ENCODE data around the gene TCERG1L. TPM values are rescaled to one million over a fixed set of nuclear protein-coding genes. Genes with fewer than 3 reads are reported as not detected.

The TCERG1L gene
- total RNA-seq, 2 donors from 2014 or later = 1.6 to 4.5 TPM

- Histone ChIP-seq H3K4me1 (ENCODE audit: control insufficient read depth, insufficient read depth, low read length) (no peaks in the 10 kb centered on the region), H3K4me3 (ENCODE audit: low read length) (no peak overlapping the region), H3K27ac (ENCODE audit: low read depth, low read length) (no peak overlapping the region), H3K9ac (ENCODE audit: extremely low read depth, low read length, poor library complexity, severe bottlenecking) (no peak overlapping the region), H3K9me3 (ENCODE audit: control insufficient read depth, low read length) (no peaks in the 10 kb centered on the region), H3K36me3 (ENCODE audit: control insufficient read depth, insufficient read depth, low read length) (no peaks in the 10 kb centered on the region), H3K27me3 (ENCODE audit: control insufficient read depth, insufficient read depth, low read length, poor library complexity, severe bottlenecking) (no peaks in the 10 kb centered on the region)
- Mint-ChIP-seq H3K27me3 (ENCODE audit: insufficient read depth) (peaks cover 3% of the 10 kb centered on the region), H3K9me3 (no peaks in the 10 kb centered on the region), H3K4me3 (no peak overlapping the region), H3K27ac (no peak overlapping the region), H3K36me3 (ENCODE audit: low read depth) (no peaks in the 10 kb centered on the region), H3K4me1 (no peaks in the 10 kb centered on the region)
- DNase-seq = no peak
- TF ChIP-seq, protein P1, sequence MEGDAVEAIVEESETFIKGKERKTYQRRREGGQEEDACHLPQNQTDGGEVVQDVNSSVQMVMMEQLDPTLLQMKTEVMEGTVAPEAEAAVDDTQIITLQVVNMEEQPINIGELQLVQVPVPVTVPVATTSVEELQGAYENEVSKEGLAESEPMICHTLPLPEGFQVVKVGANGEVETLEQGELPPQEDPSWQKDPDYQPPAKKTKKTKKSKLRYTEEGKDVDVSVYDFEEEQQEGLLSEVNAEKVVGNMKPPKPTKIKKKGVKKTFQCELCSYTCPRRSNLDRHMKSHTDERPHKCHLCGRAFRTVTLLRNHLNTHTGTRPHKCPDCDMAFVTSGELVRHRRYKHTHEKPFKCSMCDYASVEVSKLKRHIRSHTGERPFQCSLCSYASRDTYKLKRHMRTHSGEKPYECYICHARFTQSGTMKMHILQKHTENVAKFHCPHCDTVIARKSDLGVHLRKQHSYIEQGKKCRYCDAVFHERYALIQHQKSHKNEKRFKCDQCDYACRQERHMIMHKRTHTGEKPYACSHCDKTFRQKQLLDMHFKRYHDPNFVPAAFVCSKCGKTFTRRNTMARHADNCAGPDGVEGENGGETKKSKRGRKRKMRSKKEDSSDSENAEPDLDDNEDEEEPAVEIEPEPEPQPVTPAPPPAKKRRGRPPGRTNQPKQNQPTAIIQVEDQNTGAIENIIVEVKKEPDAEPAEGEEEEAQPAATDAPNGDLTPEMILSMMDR (conservative IDR thresholded peaks at IDR 0.05) = no peak
- WGBS, 2 experiments (ENCODE audit: insufficient coverage in 1 of 2, insufficient read length in 1 of 2) = 91 to 96% methylated on average over 4 to 5 of the region's 5 CpGs
These were observed 225.0 kb downstream of the TCERG1L start for GRCh38 chr10:131086511-131086910.

GRCh38 chr10:131086094-131086493 is 225.4 kb downstream of the TCERG1L start:
- no peak overlapping the region for H3K4me3 Mint-ChIP-seq
- no peak overlapping the region for H3K9ac ChIP-seq (ENCODE audit: extremely low read depth, low read length, poor library complexity, severe bottlenecking)
- WGBS, 2 experiments (ENCODE audit: insufficient coverage in 1 of 2, insufficient read length in 1 of 2) = 94 to 96% methylated on average over 5 to 6 of the region's 6 CpGs
- no peak for DNase-seq
- no peaks in the 10 kb centered on the region for H3K36me3 ChIP-seq (ENCODE audit: control insufficient read depth, insufficient read depth, low read length)
- H3K27me3 Mint-ChIP-seq (ENCODE audit: insufficient read depth) = peaks cover 3% of the 10 kb centered on the region
- no peaks in the 10 kb centered on the region for H3K9me3 Mint-ChIP-seq
- no peak overlapping the region for H3K4me3 ChIP-seq (ENCODE audit: low read length)
- no peak overlapping the region for H3K27ac Mint-ChIP-seq
- H3K4me1 ChIP-seq (ENCODE audit: control insufficient read depth, insufficient read depth, low read length) = no peaks in the 10 kb centered on the region
- H3K36me3 Mint-ChIP-seq (ENCODE audit: low read depth) = no peaks in the 10 kb centered on the region
- TF ChIP-seq, protein P1 (conservative IDR thresholded peaks at IDR 0.05) = no peak
- H3K9me3 ChIP-seq (ENCODE audit: control insufficient read depth, low read length) = no peaks in the 10 kb centered on the region
- peaks cover 2% of the 10 kb centered on the region for H3K4me1 Mint-ChIP-seq
- no peak overlapping the region for H3K27ac ChIP-seq (ENCODE audit: low read depth, low read length)
- no peaks in the 10 kb centered on the region for H3K27me3 ChIP-seq (ENCODE audit: control insufficient read depth, insufficient read depth, low read length, poor library complexity, severe bottlenecking)

GRCh38 chr10:131085091-131085860 is 226.2 kb downstream of the TCERG1L start:
- no peaks in the 10 kb centered on the region for H3K36me3 Mint-ChIP-seq (ENCODE audit: low read depth)
- DNase-seq = no peak
- no peaks in the 10 kb centered on the region for H3K4me1 ChIP-seq (ENCODE audit: control insufficient read depth, insufficient read depth, low read length)
- peaks cover 2% of the 10 kb centered on the region for H3K4me1 Mint-ChIP-seq
- no peaks in the 10 kb centered on the region for H3K36me3 ChIP-seq (ENCODE audit: control insufficient read depth, insufficient read depth, low read length)
- WGBS, 2 experiments (ENCODE audit: insufficient coverage in 1 of 2, insufficient read length in 1 of 2) = 68 to 73% methylated on average over 15 to 21 of the region's 21 CpGs
- H3K9me3 ChIP-seq (ENCODE audit: control insufficient read depth, low read length) = no peaks in the 10 kb centered on the region
- H3K4me3 ChIP-seq (ENCODE audit: low read length) = no peak overlapping the region
- no peak overlapping the region for H3K4me3 Mint-ChIP-seq
- H3K27ac ChIP-seq (ENCODE audit: low read depth, low read length) = no peak overlapping the region
- H3K27ac Mint-ChIP-seq = no peak overlapping the region
- no peaks in the 10 kb centered on the region for H3K9me3 Mint-ChIP-seq
- no peaks in the 10 kb centered on the region for H3K27me3 ChIP-seq (ENCODE audit: control insufficient read depth, insufficient read depth, low read length, poor library complexity, severe bottlenecking)
- no peak overlapping the region for H3K9ac ChIP-seq (ENCODE audit: extremely low read depth, low read length, poor library complexity, severe bottlenecking)
- H3K27me3 Mint-ChIP-seq (ENCODE audit: insufficient read depth) = peaks cover 3% of the 10 kb centered on the region
- TF ChIP-seq, protein P1 (conservative IDR thresholded peaks at IDR 0.05) = no peak

All from endodermal cell (in vitro differentiated cells).